Peyer's patch (tissue), 4 donors: ENCODE results near the gene GPR180. TPM values are rescaled to one million over a fixed set of nuclear protein-coding genes. Genes with fewer than 3 reads are reported as not detected.
A peak's percentile ranks its signal among the peaks of the same experiment; 100 is the strongest.

Source experiments
- DNase-seq, 3 donors: peaks; one replicate each; pipeline ENCODE4 v3.0.0-alpha.2; 2017 to 2019
- H3K27ac ChIP-seq, 4 donors: fragments of 200-600 bp; sonication (generic); one replicate each; pipeline ENCODE4 v1.5.1; 2016 to 2019
- H3K27me3 ChIP-seq, 2 donors: fragments of 200-600 bp; sonication (generic); one replicate each; pipeline ENCODE4 v1.5.1; 2019
- H3K36me3 ChIP-seq, 3 donors: fragments of 200-600 bp; sonication (generic); one replicate each; pipeline ENCODE4 v1.5.1; 2016 to 2019
- H3K4me1 ChIP-seq, 4 donors: fragments of 200-600 bp; sonication (generic); one replicate each; pipeline ENCODE4 v1.5.1; 2016 to 2019
- H3K4me3 ChIP-seq, 4 donors: fragments of 200-600 bp; sonication (generic); 1 replicate in 3 of 4; 2 replicates in 1 of 4; pipeline ENCODE4 v1.5.1; 2016 to 2019; ENCODE audit warnings: mild to moderate bottlenecking in 1 of 4
- H3K9me3 ChIP-seq, 4 donors: fragments of 200-600 bp; sonication (generic); one replicate each; pipeline ENCODE4 v1.5.1; 2016 to 2019; ENCODE audit warnings: mild to moderate bottlenecking in 1 of 4
- CTCF ChIP-seq, 6 experiments: fragments of 450-650 bp in 4 of 6; fragments of 200-600 bp in 2 of 6; sonication (generic) in 1 of 6; IDR thresholded peaks; one replicate each; pipeline ENCODE4 v1.5.1; 2017 to 2019; ENCODE audit warnings: antibody characterized with exemption in 6 of 6, mild to moderate bottlenecking in 3 of 6, moderate library complexity in 1 of 6
- POLR2A ChIP-seq, 2 donors: fragments of 450-650 bp; IDR thresholded peaks; one replicate each; pipeline ENCODE4 v1.5.1; 2017; ENCODE audit warnings: antibody characterized with exemption in 2 of 2, mild to moderate bottlenecking in 2 of 2, moderate library complexity in 2 of 2
- total RNA-seq, 4 donors: library from RNA; depleted of rRNA; stranded (reverse); fragments of >200 nt; gene quantifications; one replicate each; pipeline ENCODE4 v1.1.0, GENCODE V29; 2016

Gene GPR180
- total RNA-seq, 4 donors from 2014 or later = 1.8 to 5.0 (median 3.5) TPM

- no peak for DNase-seq
- H3K4me3 ChIP-seq = no peak overlapping the region
- no peak overlapping the region for H3K27ac ChIP-seq
- TF ChIP-seq POLR2A (IDR thresholded peaks at IDR 0.05) (no peak), CTCF (IDR thresholded peaks at IDR 0.05) (peak in 1 of 6 experiments; percentile 2)
- peaks cover 0 to 6% of the 10 kb centered on the region in 2 donors for H3K27me3 ChIP-seq
- no peaks in the 10 kb centered on the region for H3K9me3 ChIP-seq
- no peaks in the 10 kb centered on the region for H3K36me3 ChIP-seq
- H3K4me1 ChIP-seq = peaks cover 0 to 13% (median 0%) of the 10 kb centered on the region in 4 donors
Measured at GRCh38 chr13:94660695-94661326, 59.2 kb downstream of the GPR180 start.

GRCh38 chr13:94661406-94661805 lies 59.7 kb downstream of the GPR180 start:
- peaks cover 0 to 13% (median 0%) of the 10 kb centered on the region in 4 donors for H3K4me1 ChIP-seq
- H3K9me3 ChIP-seq = no peaks in the 10 kb centered on the region
- no peak overlapping the region for H3K4me3 ChIP-seq
- H3K27ac ChIP-seq = no peak overlapping the region
- no peaks in the 10 kb centered on the region for H3K36me3 ChIP-seq
- H3K27me3 ChIP-seq = peaks cover 0 to 6% of the 10 kb centered on the region in 2 donors
- TF ChIP-seq POLR2A (IDR thresholded peaks at IDR 0.05) (no peak), CTCF (IDR thresholded peaks at IDR 0.05) (no peak)
- no peak for DNase-seq

GRCh38 chr13:94662274-94662945 lies 60.8 kb downstream of the GPR180 start:
- Histone ChIP-seq H3K36me3 (no peaks in the 10 kb centered on the region), H3K4me3 (no peak overlapping the region), H3K4me1 (peaks cover 0 to 13% (median 0%) of the 10 kb centered on the region in 4 donors), H3K27ac (no peak overlapping the region), H3K9me3 (no peaks in the 10 kb centered on the region), H3K27me3 (peaks cover 0 to 6% of the 10 kb centered on the region in 2 donors)
- no peak for DNase-seq
- no peak for TF ChIP-seq CTCF (IDR thresholded peaks at IDR 0.05)
- TF ChIP-seq POLR2A (IDR thresholded peaks at IDR 0.05) = no peak

- Histone ChIP-seq H3K27me3 (peaks cover 0 to 6% of the 10 kb centered on the region in 2 donors), H3K27ac (no peak overlapping the region), H3K4me3 (no peak overlapping the region), H3K36me3 (no peaks in the 10 kb centered on the region), H3K4me1 (peaks cover 0 to 13% (median 0%) of the 10 kb centered on the region in 4 donors), H3K9me3 (no peaks in the 10 kb centered on the region)
- no peak for TF ChIP-seq POLR2A (IDR thresholded peaks at IDR 0.05)
- no peak for TF ChIP-seq CTCF (IDR thresholded peaks at IDR 0.05)
- DNase-seq = no peak
Measured at GRCh38 chr13:94664889-94665288, 63.2 kb downstream of the GPR180 start.

GRCh38 chr13:94666065-94666464 lies 64.4 kb downstream of the GPR180 start:
- TF ChIP-seq CTCF (IDR thresholded peaks at IDR 0.05) (no peak), POLR2A (IDR thresholded peaks at IDR 0.05) (no peak)
- Histone ChIP-seq H3K9me3 (no peaks in the 10 kb centered on the region), H3K4me1 (peaks cover 0 to 8% (median 0%) of the 10 kb centered on the region in 4 donors), H3K36me3 (no peaks in the 10 kb centered on the region), H3K27ac (no peak overlapping the region), H3K4me3 (no peak overlapping the region), H3K27me3 (peaks cover 0 to 6% of the 10 kb centered on the region in 2 donors)
- DNase-seq = no peak
